SU-DHL-6 (cell line): ENCODE data around the gene PTH1R.

Experiments used
- CTCF ChIP-seq: fragments of 200-600 bp; sonication (generic); IDR thresholded peaks from one replicate; pipeline ENCODE4 v1.5.1; 2017; ENCODE audit warnings: antibody characterized with exemption, mild to moderate bottlenecking, low read length, moderate library complexity; ENCODE audit not compliant: insufficient read depth, poor library complexity, severe bottlenecking
- EZH2phosphoT487 ChIP-seq: fragments of 200-600 bp; sonication (generic), shearing (Covaris generic); conservative IDR thresholded peaks from 2 replicates; pipeline ENCODE4 v1.6.1; 2018; ENCODE audit warnings: mild to moderate bottlenecking, antibody characterized with exemption, low read length, moderate library complexity, mixed read lengths

GRCh38 chr3:46880884-46881595 is 3.5 kb downstream of the PTH1R start:
- no peak for TF ChIP-seq CTCF
- TF ChIP-seq EZH2phosphoT487 = no peak
